Middle frontal gyrus (tissue), 1 donor: ENCODE results near the gene MEIS3.

Experiments
- DNase-seq: peaks from one replicate; pipeline ENCODE4 v3.0.0-alpha.2; 2015; ENCODE audit warnings: low spot score; ENCODE audit errors: extremely low spot score

The MEIS3 gene

GRCh38 chr19:47435883-47436417 is 16.6 kb upstream of the MEIS3 start:
- no peak for DNase-seq

DNA sequence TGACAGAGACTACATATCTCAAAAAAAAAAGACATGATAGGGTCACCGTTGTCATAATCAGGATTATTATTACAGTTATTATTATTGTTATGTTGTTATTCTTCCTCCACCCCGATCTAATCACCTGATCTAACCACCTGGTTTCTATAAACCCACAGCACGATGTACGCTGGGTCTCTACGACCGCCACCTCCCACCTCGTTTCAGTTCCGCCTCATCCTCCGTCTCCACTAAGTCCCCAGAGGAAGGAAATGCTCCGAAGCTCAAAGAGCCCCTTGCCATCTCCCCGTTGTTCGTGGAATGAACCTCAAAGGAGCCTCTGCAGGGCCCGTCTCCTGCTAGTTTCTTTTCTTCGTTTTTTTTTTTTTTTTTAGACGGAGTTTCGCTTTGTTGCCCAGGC is 15.9 kb upstream of the MEIS3 start:
- no peak for DNase-seq

GRCh38 chr19:47434088-47434487 is 14.8 kb upstream of the MEIS3 start:
- no peak for DNase-seq

GRCh38 chr19:47433121-47433520 is 13.8 kb upstream of the MEIS3 start:
- DNase-seq: no peak

DNA sequence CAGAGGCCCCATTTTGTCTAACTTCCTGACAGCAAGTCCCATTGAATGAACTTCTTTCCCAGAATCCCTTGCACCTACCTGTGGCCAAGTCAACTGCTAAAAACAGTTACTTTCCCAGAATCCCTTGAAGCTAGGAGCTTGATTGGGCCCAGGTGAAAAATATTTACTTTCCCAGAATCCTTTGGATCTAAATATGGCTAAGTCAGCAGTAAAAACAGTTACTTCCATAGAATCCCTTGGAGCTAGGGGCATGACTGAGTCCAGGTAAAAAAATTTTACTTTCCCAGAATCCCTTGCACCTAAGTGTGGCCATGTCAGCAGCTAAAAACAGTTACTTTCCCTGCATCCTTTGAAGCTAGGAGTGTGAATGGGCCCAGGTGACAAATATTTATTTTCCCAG is 13.2 kb upstream of the MEIS3 start:
- no peak for DNase-seq

DNA sequence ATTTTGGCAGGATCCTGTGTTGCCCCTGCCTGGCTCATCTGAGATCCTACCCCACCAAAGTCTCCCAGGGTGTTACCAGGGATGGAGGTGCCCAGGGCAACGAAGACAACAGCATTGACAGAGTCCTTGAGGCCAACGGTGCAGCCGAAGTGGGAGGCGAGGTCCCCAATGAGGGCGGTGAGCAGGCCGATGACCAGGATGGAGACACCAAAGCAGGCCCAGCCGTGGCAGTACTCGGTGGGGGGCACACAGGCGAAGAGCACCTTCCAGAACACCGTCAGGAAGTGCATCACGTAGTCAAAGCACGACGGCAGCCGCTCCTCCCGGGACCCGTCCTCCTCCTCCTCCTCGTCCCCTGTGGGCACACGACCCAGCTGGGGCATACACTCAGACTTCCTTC is 12.8 kb upstream of the MEIS3 start:
- DNase-seq: no peak

- no peak for DNase-seq
These were observed 10.9 kb upstream of the MEIS3 start for GRCh38 chr19:47430041-47430802.

DNA sequence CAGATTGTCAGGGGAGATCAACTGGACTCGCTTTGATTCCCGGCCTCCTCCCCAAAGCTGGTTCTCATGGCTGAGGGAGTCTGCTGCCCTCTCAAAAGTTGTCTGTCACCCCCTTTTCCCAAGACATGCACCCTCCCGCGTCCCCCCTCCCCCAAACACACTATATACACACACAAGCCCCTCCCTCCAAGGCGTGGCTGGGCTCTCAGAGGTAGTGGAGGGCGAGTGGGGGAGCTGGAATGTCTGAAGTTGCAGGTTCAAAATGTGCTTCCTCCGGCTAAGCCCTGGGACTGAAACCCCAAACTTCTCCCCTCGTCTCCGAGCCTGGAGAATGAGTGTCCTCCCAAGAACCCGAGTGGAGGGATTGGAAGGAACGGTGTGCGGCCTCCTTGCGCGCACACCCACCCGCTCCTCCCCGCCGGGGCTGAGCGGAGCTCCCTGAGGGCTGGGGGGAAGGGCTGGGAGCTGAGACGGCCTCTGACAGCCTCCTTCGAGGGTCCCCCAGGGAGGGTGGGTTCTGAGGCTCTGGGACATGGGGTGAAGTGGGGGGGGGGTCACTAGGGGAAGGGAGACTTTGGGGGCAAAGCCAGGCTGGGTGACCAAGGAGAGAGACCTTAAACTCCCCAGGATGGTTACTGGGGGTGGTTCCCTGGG is 9.9 kb upstream of the MEIS3 start:
- DNase-seq: no peak

DNA sequence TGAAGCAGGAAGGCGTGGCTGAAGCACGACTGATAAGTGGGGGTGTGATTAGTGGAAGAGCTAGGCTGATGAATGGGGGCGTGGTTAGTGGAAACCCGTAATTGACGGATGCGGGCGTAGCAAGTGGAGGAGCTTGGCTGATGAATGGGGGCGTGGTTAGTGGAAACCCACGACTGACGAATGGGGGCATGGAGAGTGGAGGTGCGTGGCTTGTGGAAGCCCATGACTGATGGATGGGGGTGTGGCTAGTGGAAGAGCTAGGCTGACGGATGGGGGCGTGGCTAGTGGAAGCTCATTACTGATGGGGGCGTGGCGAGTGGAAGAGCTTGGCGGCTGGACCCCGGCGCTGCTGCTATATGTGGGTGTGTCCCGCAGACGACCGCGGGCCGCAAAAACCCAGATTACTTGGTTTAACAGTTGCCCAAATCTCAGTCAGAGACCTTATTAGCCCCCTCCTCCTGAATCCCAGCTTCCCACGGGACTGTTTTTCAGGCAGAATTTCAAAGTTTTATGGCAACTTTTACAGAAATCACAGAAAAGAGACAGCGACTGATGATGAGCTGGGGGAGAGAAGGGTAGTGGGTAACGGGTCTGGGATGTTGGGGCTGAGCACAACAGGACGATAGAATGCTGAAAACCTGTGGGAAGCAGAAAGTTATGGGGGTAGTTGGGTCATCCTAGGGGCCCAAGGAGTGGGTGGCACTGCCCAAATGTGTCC is 9.0 kb upstream of the MEIS3 start:
- peak; percentile 88 for DNase-seq

GRCh38 chr19:47427241-47428176 is 8.2 kb upstream of the MEIS3 start:
- no peak for DNase-seq

- DNase-seq: no peak
These were observed 4.0 kb upstream of the MEIS3 start for GRCh38 chr19:47423203-47423882.

GRCh38 chr19:47422417-47423163 is 3.3 kb upstream of the MEIS3 start:
- no peak for DNase-seq

DNA sequence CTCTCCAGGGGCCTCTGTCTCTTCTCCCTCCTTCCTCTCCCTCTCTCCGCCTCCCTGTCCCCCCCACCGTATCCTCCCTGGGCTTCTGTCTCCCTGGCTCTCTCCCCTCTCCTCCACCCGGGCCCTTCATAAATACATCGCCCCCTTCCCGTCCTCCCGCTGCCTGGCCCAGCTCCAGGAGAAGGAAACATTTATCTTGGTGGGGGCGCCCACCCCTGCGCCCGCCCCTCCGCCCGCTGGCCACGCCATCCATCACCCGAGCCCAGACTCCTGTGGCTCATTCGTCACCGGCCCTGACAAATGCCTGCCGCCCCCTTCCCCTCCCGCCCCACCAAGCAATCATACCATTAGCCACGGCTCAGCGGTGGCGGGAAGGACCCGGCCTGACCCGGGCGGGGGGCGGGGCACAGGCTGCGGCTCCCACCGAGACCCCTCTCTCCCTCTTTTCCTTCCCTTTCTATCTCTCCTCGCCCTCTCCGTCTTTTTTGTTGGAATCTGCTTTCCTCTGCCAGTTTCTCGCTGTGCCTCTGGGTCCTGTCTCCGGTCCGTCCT is 2.6 kb upstream of the MEIS3 start:
- DNase-seq: no peak

DNA sequence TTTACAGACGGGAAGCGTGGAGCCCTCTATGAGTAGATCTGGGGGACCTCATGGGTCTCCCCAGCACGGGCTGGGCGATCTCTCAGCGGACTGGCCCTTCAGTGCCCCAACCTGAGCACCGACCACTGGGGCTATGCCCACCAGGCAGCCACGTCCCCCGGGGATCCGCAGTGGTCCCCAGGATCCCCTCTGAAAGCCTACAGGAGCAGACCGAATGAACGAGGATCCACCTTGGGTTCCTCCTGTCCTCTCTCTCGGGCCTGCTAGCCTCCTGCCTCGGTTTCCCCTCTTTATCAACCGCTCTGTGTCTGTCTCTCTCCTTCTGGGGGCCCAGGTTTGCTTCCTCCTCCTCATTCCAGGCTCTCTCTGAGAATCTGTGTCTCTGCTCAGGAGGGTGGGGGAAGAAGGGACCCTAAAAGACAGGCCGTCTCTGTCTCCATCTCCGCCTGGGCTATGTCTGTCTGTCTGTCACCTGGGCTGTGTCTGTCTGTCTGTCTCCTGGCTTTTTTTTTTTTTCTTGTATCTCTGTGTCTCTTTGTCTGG is 2.0 kb upstream of the MEIS3 start:
- no peak for DNase-seq

GRCh38 chr19:47419789-47420188 is 462 bp upstream of the MEIS3 start:
- DNase-seq: no peak

DNA sequence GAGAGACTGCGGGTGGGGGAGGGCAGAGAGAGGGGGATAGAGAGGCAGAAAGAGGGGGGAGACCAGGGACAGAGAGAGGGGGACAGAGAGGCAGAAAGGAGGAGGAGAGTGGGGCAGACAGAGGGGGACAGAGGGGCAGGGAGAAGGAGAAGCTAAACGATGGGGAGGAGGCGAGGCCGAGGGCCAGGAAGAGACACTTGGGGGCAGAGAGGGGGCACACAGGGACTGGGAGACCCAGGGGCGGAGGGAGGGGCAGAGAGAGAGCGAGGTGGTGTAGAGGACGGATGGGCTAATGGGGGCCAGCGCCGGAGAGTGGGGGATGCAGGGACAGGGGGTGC is 666 bp downstream of the MEIS3 start:
- DNase-seq: no peak

GRCh38 chr19:47417746-47418691 is 1.3 kb downstream of the MEIS3 start:
- DNase-seq: no peak

DNA sequence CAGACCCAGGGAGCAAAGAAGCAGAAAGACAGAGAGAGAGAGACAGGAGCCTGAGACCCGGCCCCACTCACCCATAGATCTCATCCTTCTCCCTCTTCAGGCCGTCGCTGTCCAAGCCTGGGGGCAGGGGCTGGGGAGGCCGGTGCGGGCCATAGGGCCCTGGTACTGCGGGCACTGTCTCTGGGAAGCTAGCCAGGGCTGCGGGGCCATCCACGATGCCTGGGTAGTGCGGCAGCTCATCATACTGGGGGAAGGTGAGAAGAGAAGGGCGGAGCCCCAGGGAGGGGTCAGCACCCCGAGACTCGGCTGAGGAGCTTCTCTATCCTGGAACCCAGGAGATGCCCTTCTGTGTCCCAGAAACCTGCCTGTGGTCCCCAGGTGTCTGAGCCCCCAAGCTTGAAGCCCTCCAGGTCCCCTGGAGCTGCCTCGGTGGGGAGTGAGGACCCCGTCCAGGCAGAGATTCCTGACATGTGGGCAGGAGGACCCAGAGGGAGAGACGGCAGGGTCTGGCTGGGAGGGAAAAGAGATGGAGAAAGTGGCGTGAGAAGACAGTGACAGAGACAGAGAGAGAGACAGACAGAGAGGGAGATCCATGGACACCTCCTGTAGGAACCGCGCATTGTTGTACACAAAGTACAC is 2.1 kb downstream of the MEIS3 start:
- no peak for DNase-seq
